RPMI7951 (cell line): ENCODE results near the gene OR6A2. TPM values are rescaled to one million over a fixed set of nuclear protein-coding genes. Genes with fewer than 3 reads are reported as not detected.
A peak's percentile ranks its signal among the peaks of the same experiment; 100 is the strongest.

Experiments
- DNase-seq: peaks from one replicate; pipeline ENCODE4 v3.0.0-alpha.2; 2012; ENCODE audit warnings: low read depth
- total RNA-seq: library from RNA; depleted of rRNA; stranded (reverse); fragments of >200 nt; shearing (Covaris generic); gene quantifications from 2 replicates; pipeline ENCODE4 v1.2.3, GENCODE V29; 2014; rRNA removed

The OR6A2 gene
- total RNA-seq, 1 experiment from 2014 or later: 0.24 TPM

DNA sequence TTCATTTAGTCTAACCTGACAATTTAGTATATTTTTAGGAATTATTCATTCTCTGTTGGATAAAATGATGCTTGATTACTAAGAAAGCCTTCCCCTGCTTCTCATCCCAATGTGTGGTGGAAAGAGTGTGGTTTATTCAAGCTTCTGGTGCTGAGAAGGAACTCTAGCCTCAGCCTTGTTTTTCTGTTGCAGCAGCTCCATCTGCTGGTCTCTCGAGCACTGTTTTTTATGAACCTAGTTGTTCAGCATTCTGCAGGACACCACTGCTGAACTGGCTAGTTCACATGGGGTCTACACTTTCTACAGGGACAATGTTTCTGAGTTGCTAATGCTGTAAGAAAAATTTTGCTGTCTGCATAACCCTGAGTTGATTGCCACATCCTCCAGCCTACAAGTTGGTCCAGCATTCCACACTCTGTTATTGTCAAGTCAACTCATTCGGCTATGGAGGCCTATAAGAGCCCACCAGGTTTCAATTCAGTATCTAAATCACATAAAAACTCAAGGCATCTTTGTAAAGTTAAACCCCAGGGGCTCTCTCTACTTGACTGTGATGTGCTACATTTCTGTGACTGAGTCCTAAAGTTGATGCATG lies 42.0 kb downstream of the OR6A2 start:
- DNase-seq: peak; percentile 59

DNA sequence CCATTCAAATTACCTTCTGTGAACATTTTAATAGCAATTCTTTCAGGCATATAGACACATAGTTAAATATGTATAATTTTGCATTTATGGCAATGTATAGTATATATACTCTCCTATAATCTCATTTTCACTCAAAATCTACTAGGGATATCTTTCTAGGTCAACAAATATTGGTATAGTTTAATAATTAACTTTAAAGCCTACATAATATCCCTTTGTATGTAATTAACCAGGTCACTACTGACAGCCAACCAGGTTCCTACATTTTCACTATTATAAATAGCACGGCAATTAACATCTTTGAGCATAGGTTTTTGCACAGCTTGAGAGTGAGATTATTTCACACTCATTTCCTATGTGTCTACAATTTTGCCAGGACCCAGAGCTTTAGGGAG lies 43.5 kb downstream of the OR6A2 start:
- DNase-seq: no peak

DNA sequence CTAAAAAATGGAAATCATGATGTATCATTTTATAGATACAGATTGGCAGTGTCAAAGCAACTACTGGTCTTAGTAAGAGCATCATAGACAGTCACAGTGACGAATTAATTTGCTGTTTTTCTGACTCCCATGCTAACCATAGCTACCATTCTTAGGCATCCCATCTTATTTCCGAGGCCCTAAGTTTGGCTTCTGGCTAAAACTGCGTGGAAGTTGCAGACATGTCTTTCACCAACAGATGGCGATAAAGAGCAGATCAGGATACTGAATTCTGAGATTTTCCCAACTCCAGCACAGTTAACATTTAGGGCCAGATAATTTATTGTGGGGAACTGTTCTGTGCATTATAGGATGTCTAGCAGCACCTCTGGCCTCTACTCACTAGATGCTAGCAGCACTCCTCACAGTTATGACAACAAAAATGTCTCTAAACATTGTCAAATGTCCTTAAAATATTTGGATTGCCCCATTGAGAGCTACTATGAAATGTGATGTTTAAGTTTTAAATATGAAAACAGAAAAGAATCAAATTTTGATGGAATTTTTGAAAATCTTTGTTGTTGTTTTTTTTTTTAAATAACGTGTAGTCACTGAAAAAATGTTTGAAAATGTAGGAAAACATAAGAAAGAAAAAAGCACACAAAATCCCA lies 44.1 kb downstream of the OR6A2 start:
- DNase-seq: peak; percentile 35

DNA sequence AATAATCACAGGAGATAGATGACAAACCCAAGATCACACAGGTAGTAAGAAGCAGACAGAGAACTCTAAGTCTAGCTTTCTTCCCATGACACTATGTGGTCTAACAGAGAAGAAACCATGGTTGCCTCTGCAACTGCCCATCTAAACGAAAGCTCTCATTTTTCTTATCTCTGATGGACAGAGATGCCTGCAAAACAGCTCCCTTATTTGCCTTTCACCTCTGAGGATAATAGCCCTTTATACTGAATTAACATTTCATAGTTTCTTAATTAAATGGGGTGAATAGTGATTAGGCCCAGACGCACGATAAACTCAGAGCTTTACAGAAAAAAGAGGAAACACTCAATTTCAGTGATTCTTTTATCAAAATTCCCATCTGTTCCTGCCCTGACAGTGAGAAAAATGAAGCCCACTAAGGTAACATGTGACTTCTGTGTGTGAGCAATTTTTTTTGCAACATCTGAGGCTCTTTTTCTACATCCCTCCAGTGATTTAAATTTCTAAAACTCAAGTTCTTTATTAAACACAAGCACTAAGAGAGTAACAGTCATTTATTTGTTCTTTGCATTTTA lies 52.3 kb downstream of the OR6A2 start:
- no peak for DNase-seq

DNA sequence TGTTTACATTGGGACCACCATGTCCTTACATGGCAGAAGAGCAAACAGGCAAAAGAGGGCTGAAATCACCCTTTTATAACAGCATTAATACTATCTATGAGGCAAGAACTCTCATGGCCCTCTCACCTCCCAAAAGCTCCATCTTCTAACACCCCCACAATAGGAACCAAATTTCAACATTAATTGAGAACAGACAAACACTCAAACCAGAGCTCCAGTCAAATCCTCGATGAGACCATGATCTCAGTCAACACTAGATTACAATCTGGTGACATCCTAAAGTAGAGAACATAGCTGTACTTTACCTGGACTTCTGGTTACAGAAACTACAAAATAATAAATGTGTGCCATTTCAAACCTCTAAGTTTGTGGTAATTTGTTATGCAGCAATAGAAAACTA lies 52.9 kb downstream of the OR6A2 start:
- DNase-seq: no peak

DNA sequence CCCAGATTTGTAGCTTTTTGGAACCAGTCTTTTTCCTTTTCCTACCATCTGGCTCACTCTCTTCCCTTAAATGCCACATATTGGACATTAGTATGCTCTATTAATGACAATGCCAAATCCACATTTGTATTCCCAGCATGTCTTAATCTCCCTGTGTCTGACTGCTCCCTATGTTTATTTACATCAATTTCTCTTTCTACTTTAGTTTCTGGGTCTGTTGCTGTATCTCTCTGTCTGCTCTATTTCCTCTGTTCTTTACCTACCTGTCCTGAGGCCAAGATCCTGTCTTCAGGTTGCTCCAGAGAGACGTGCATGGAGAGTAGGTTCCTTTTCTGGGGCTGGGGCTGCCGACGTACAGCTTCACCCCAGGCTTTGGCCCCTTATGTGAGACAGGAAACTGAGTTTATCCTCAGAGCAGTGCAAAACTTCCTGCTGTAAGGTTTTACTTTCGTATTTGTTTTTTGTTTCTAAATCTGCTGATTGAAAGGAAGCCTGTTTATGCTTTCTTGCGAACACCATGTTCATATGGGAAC lies 53.3 kb downstream of the OR6A2 start:
- DNase-seq: no peak

DNA sequence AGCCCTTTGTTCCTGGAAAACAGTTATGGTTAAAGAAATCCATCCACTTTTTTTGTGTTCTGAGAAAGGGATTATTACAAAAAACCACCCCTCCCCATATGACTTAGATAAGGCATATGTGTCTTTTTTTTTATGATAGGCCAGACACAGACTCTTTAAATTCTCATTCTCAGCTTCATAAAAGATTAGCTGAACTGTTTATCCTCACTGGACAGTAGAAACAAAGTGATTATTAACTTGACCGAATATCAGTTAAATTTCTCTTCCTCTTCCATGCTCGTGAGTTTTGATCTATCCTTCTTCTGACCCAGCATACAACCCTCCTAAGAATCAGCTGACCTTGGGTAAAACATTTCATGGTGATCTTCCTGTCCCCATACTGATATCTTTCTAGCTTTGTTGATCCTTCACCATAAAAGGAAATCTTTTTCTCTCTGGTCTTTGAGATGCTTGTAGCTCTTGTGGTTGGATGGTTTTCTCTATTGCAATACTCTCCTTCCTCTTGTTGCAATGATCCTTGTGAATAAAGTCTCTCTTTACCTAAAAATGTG lies 53.9 kb downstream of the OR6A2 start:
- no peak for DNase-seq

DNA sequence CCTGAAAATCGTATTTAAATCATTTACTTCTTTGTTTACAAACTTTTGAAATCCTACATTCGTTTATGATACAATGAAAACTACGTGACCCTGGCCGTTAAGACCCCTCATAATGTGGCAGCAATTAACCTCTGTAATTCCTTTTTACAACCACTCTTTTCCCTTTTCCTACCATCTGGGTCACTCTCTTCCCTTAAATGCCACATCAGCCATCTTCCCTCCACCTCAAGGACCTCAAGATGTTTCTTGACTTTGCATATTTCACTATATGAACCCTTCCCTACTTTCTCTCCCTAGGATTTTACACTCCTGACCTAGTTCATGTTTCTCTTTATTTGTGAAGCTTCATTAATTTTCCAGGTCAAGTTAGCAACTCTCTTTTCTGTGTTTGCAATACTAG lies 54.5 kb downstream of the OR6A2 start:
- DNase-seq: no peak

DNA sequence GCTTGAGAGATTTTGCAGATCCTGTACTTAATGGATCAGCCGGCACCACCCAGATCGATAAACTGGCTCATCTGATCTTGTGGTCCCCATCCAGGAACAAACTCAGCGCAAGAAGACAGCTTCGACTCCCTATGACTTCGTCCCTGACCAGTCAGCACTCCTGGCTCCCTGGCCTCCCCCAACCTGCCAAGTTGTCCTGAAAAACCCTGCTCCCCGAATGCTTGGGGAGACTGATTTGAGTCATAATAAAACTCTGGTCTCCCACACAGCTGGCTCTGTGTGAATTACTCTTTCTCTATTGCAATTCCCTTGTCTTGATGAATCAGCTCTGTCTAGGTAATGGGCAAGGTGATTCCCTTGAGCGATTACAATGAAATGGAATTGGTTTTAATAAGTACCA lies 57.2 kb downstream of the OR6A2 start:
- no peak for DNase-seq

Other genes with a start within 250 kb of the OR6A2 start
- 14.0 and 20.7 TPM in 2 replicates for gene RRP8, start 196.1 kb downstream of the OR6A2 start, total RNA-seq
- gene ILK, start 195.9 kb downstream of the OR6A2 start, total RNA-seq: 226 and 231 TPM in 2 replicates
- 44.5 and 81.9 TPM in 2 replicates for gene TAF10, start 187.5 kb downstream of the OR6A2 start, total RNA-seq
- gene TPP1, start 180.3 kb downstream of the OR6A2 start, total RNA-seq: 20.3 and 22.6 TPM in 2 replicates
- gene DCHS1, start 143.9 kb downstream of the OR6A2 start, total RNA-seq: 3.8 and 4.3 TPM in 2 replicates
- gene MRPL17, start 116.3 kb downstream of the OR6A2 start, total RNA-seq: 98.0 and 98.4 TPM in 2 replicates
- gene OR2AG2, start 27.7 kb downstream of the OR6A2 start, total RNA-seq: 0.39 and 0.84 TPM in 2 replicates
- gene OR2AG1, start 16.7 kb downstream of the OR6A2 start, total RNA-seq: not detected in 2 replicates
- not detected in 2 replicates for gene OR10A5, start 46.0 kb upstream of the OR6A2 start, total RNA-seq
- not detected in 2 replicates for gene OR10A2, start 63.4 kb upstream of the OR6A2 start, total RNA-seq
- gene OR10A4, start 76.9 kb upstream of the OR6A2 start, total RNA-seq: not detected in 2 replicates
- 0.36 TPM in 1 of 2 replicates, not detected in the other for gene OR2D2, start 92.8 kb upstream of the OR6A2 start, total RNA-seq
- gene OR2D3, start 121.3 kb upstream of the OR6A2 start, total RNA-seq: not detected in 2 replicates
- 6.7 and 8.9 TPM in 2 replicates for gene ZNF215, start 126.7 kb upstream of the OR6A2 start, total RNA-seq
- gene ZNF214, start 220.7 kb upstream of the OR6A2 start, total RNA-seq: 2.6 and 3.5 TPM in 2 replicates
- gene NLRP14, start 220.8 kb upstream of the OR6A2 start, total RNA-seq: 0.12 TPM in 1 of 2 replicates, not detected in the other